GF-D8 (cell line): ENCODE results near the gene NOC2L.
"Not testable (repeated sequence)": the region's sequence is repeated elsewhere in the genome, so short reads cannot be mapped to it uniquely, and the experiment has no call there.

Experiments used
- DNase-seq: peaks from one replicate; lab custom pipeline; 2025; lab: John Stamatoyannopoulos, UW

Gene NOC2L

GRCh38 chr1:958823-959730 lies at the start of gene NOC2L:
Gene NOC2L (minus strand): TSS chr1:959256. CDS start chr1:959240, 16 bp downstream.
- peak; percentile 70 for DNase-seq

GRCh38 chr1:1006305-1007159 lies 47.5 kb upstream of the NOC2L start:
- no peak for DNase-seq

GRCh38 chr1:1005774-1006304 lies 46.8 kb upstream of the NOC2L start:
- DNase-seq: no peak

GRCh38 chr1:1004780-1005697 lies 46.0 kb upstream of the NOC2L start:
- peak; percentile 82 for DNase-seq

GRCh38 chr1:1004420-1004779 lies 45.3 kb upstream of the NOC2L start:
- DNase-seq: no peak

GRCh38 chr1:1003618-1004419 lies 44.8 kb upstream of the NOC2L start:
- no peak for DNase-seq

- no peak for DNase-seq
Observed at GRCh38 chr1:1001057-1001783, 42.2 kb upstream of the NOC2L start.

- peak; percentile 67 for DNase-seq
Observed at GRCh38 chr1:1000357-1001056, 41.5 kb upstream of the NOC2L start.

- DNase-seq: peak; percentile 76
Observed at GRCh38 chr1:999725-1000356, 40.8 kb upstream of the NOC2L start, which contains the start of gene HES4. Gene HES4 (minus strand): TSS chr1:1000097. CDS start chr1:999973, 124 bp downstream.

- DNase-seq: no peak
Observed at GRCh38 chr1:998995-999724, 40.1 kb upstream of the NOC2L start.

- DNase-seq: no peak
Observed at GRCh38 chr1:998745-998994, 39.6 kb upstream of the NOC2L start.

- no peak for DNase-seq
Observed at GRCh38 chr1:997993-998744, 39.1 kb upstream of the NOC2L start.

- no peak for DNase-seq
Observed at GRCh38 chr1:997713-997992, 38.6 kb upstream of the NOC2L start.

- no peak for DNase-seq
Observed at GRCh38 chr1:996851-997712, 38.0 kb upstream of the NOC2L start.

- DNase-seq: no peak
Observed at GRCh38 chr1:995665-996633, 36.9 kb upstream of the NOC2L start.

- DNase-seq: not testable (repeated sequence)
Observed at GRCh38 chr1:994546-994945, 35.5 kb upstream of the NOC2L start.
